Progenitor cell of endocrine pancreas (in vitro differentiated cells): Measurements from ENCODE around the gene NOTCH1. TPM values are rescaled to one million over a fixed set of nuclear protein-coding genes. Genes with fewer than 3 reads are reported as not detected.

ENCODE experiments used
- DNase-seq: peaks from one replicate; pipeline ENCODE4 v3.0.0; 2021; ENCODE audit warnings: low spot score; ENCODE audit not compliant: unreplicated experiment
- H3K27ac Mint-ChIP-seq: 2 replicates; pipeline ENCODE4 v1.8.0; 2021; ENCODE audit warnings: mild to moderate bottlenecking, moderate library complexity, mixed read lengths
- H3K27me3 Mint-ChIP-seq: 2 replicates; pipeline ENCODE4 v1.8.0; 2021; ENCODE audit warnings: mixed read lengths
- H3K36me3 Mint-ChIP-seq: 2 replicates; pipeline ENCODE4 v1.8.0; 2022; ENCODE audit warnings: mixed read lengths; ENCODE audit not compliant: insufficient read depth
- H3K4me1 Mint-ChIP-seq: 2 replicates; pipeline ENCODE4 v1.8.0; 2021; ENCODE audit warnings: low read depth, mixed read lengths
- H3K4me3 Mint-ChIP-seq: 2 replicates; pipeline ENCODE4 v1.8.0; 2021; ENCODE audit warnings: low read depth, mild to moderate bottlenecking, moderate library complexity, mixed read lengths
- H3K9me3 Mint-ChIP-seq: 2 replicates; pipeline ENCODE4 v1.8.0; 2021; ENCODE audit warnings: low read depth, mixed read lengths
- CTCF ChIP-seq: fragments of 200-600 bp; sonication (generic); IDR thresholded peaks from one replicate; pipeline ENCODE4 v1.5.0; 2021; ENCODE audit warnings: antibody characterized with exemption, mild to moderate bottlenecking; ENCODE audit not compliant: unreplicated experiment
- total RNA-seq: library from RNA; stranded (reverse); gene quantifications from 2 replicates; pipeline ENCODE4 v1.2.1, GENCODE V29; 2021

Gene NOTCH1
- total RNA-seq, 1 donor from 2014 or later, result 130 TPM

- Mint-ChIP-seq H3K4me1 (no peaks in the 10 kb centered on the region), H3K36me3 (peaks cover 31% of the 10 kb centered on the region), H3K4me3 (no peak overlapping the region), H3K27ac (no peak overlapping the region), H3K27me3 (no peaks in the 10 kb centered on the region), H3K9me3 (no peaks in the 10 kb centered on the region)
- no peak for TF ChIP-seq CTCF
- DNase-seq, result no peak
Observed at GRCh38 chr9:136455043-136456002, 90.5 kb downstream of the NOTCH1 start.

- no peak overlapping the region for H3K27ac Mint-ChIP-seq
- peaks cover 31% of the 10 kb centered on the region for H3K36me3 Mint-ChIP-seq
- TF ChIP-seq CTCF, result no peak
- no peaks in the 10 kb centered on the region for H3K4me1 Mint-ChIP-seq
- no peak for DNase-seq
- no peak overlapping the region for H3K4me3 Mint-ChIP-seq
- H3K9me3 Mint-ChIP-seq, result no peaks in the 10 kb centered on the region
- no peaks in the 10 kb centered on the region for H3K27me3 Mint-ChIP-seq
Observed at GRCh38 chr9:136454026-136454796, 91.6 kb downstream of the NOTCH1 start.

- Mint-ChIP-seq H3K27me3 (no peaks in the 10 kb centered on the region), H3K27ac (no peak overlapping the region), H3K4me1 (no peaks in the 10 kb centered on the region), H3K4me3 (no peak overlapping the region), H3K36me3 (peaks cover 25% of the 10 kb centered on the region), H3K9me3 (no peaks in the 10 kb centered on the region)
- no peak for TF ChIP-seq CTCF
- DNase-seq, result no peak
Observed at GRCh38 chr9:136453326-136453725, 92.5 kb downstream of the NOTCH1 start.

- Mint-ChIP-seq H3K4me3 (no peak overlapping the region), H3K9me3 (no peaks in the 10 kb centered on the region), H3K36me3 (peaks cover 31% of the 10 kb centered on the region), H3K27me3 (no peaks in the 10 kb centered on the region), H3K4me1 (no peaks in the 10 kb centered on the region), H3K27ac (no peak overlapping the region)
- no peak for TF ChIP-seq CTCF
- DNase-seq, result no peak
Observed at GRCh38 chr9:136451221-136451877, 94.5 kb downstream of the NOTCH1 start.

GRCh38 chr9:136448655-136449054 lies 97.2 kb downstream of the NOTCH1 start:
- Mint-ChIP-seq H3K4me1 (no peaks in the 10 kb centered on the region), H3K9me3 (no peaks in the 10 kb centered on the region), H3K27ac (no peak overlapping the region), H3K27me3 (no peaks in the 10 kb centered on the region), H3K36me3 (peaks cover 32% of the 10 kb centered on the region), H3K4me3 (no peak overlapping the region)
- no peak for DNase-seq
- no peak for TF ChIP-seq CTCF
